Smooth muscle cell (in vitro differentiated cells): Measurements from ENCODE around the gene ENPP3. TPM values are rescaled to one million over a fixed set of nuclear protein-coding genes. Genes with fewer than 3 reads are reported as not detected.

Source experiments
- DNase-seq: peaks from one replicate; lab custom pipeline; 2025; ENCODE audit not compliant: unreplicated experiment; lab: John Stamatoyannopoulos, UW
- H2AFZ ChIP-seq: fragments of 200-600 bp; sonication (generic); 2 replicates; pipeline ENCODE4 v1.6.0; 2016; ENCODE audit warnings: antibody characterized with exemption, low read depth, mild to moderate bottlenecking
- H3F3A ChIP-seq: fragments of 200-600 bp; sonication (generic); 2 replicates; pipeline ENCODE4 v1.6.0; 2017; ENCODE audit warnings: antibody characterized with exemption, low read depth
- H3K27ac ChIP-seq: fragments of 200-600 bp; sonication (generic); 2 replicates; pipeline ENCODE4 v1.5.1; 2016; ENCODE audit warnings: low read depth, mild to moderate bottlenecking
- H3K27me3 ChIP-seq: fragments of 200-600 bp; sonication (generic); 2 replicates; pipeline ENCODE4 v1.6.1; 2016; ENCODE audit warnings: low read depth, mild to moderate bottlenecking
- H3K36me3 ChIP-seq: fragments of 200-600 bp; sonication (generic); 2 replicates; pipeline ENCODE4 v1.5.1; 2016; ENCODE audit warnings: low read depth
- H3K4me1 ChIP-seq: fragments of 200-600 bp; sonication (generic); 2 replicates; pipeline ENCODE4 v1.5.1; 2016; ENCODE audit warnings: low read depth
- H3K4me2 ChIP-seq: fragments of 200-600 bp; sonication (generic); 2 replicates; pipeline ENCODE4 v1.6.0; 2016; ENCODE audit warnings: mild to moderate bottlenecking
- H3K4me3 ChIP-seq: fragments of 200-600 bp; sonication (generic); 2 replicates; pipeline ENCODE4 v1.5.1; 2016; ENCODE audit warnings: mild to moderate bottlenecking
- H3K79me2 ChIP-seq: fragments of 200-600 bp; sonication (generic); 2 replicates; pipeline ENCODE4 v1.6.0; 2016; ENCODE audit warnings: low read depth, mild to moderate bottlenecking
- H3K9ac ChIP-seq: fragments of 200-600 bp; sonication (generic); 2 replicates; pipeline ENCODE4 v1.6.0; 2016; ENCODE audit warnings: low read depth
- H3K9me3 ChIP-seq: fragments of 200-600 bp; sonication (generic); replicated peaks from 2 replicates; pipeline ENCODE4 v1.5.1; 2016; ENCODE audit warnings: low read depth
- H4K20me1 ChIP-seq: fragments of 200-600 bp; sonication (generic); 2 replicates; pipeline ENCODE4 v1.6.0; 2016; ENCODE audit warnings: low read depth
- WGBS: methylation state at CpG from one replicate; pipeline ENCODE4 v1.1.7; 2016; ENCODE audit warnings: low lambda C conversion rate; 5-methylcytosine and 5-hydroxymethylcytosine counted together
- polyA plus RNA-seq: library from polyadenylated mRNA; unstranded; fragments of >200 nt; fragmentation: Nextera tagmentation; extraction: Ambion mirVana; gene quantifications from 2 replicates; pipeline ENCODE4 v1.2.1, GENCODE V29; 2016
- total RNA-seq: library from RNA; depleted of rRNA; stranded (reverse); fragments of >200 nt; gene quantifications from 2 replicates; pipeline ENCODE4 v1.2.3, GENCODE V29; 2014
- TF ChIP-seq, protein P1 (sequence below): fragments of 200-600 bp; sonication (generic); IDR thresholded peaks from 2 replicates; pipeline ENCODE4 v1.5.1; 2017; ENCODE audit warnings: borderline replicate concordance, mild to moderate bottlenecking, antibody characterized with exemption; ENCODE audit not compliant: insufficient read depth, poor library complexity, severe bottlenecking

The ENPP3 gene
- total and polyA plus RNA-seq, 2 experiments from 2014 or later: 0.16 to 0.18 TPM

GRCh38 chr6:131594074-131594473 is 43.0 kb upstream of the ENPP3 start:
- Histone ChIP-seq H3K36me3 (peaks cover 65% of the 10 kb centered on the region), H3K4me2 (no peak overlapping the region), H4K20me1 (no peaks in the 10 kb centered on the region), H3F3A (no peaks in the 10 kb centered on the region), H3K27ac (no peak overlapping the region), H3K27me3 (no peaks in the 10 kb centered on the region), H3K9ac (no peak overlapping the region), H2AFZ (no peak overlapping the region), H3K9me3 (no peaks in the 10 kb centered on the region), H3K79me2 (no peaks in the 10 kb centered on the region), H3K4me3 (no peak overlapping the region), H3K4me1 (no peaks in the 10 kb centered on the region)
- TF ChIP-seq, protein P1, sequence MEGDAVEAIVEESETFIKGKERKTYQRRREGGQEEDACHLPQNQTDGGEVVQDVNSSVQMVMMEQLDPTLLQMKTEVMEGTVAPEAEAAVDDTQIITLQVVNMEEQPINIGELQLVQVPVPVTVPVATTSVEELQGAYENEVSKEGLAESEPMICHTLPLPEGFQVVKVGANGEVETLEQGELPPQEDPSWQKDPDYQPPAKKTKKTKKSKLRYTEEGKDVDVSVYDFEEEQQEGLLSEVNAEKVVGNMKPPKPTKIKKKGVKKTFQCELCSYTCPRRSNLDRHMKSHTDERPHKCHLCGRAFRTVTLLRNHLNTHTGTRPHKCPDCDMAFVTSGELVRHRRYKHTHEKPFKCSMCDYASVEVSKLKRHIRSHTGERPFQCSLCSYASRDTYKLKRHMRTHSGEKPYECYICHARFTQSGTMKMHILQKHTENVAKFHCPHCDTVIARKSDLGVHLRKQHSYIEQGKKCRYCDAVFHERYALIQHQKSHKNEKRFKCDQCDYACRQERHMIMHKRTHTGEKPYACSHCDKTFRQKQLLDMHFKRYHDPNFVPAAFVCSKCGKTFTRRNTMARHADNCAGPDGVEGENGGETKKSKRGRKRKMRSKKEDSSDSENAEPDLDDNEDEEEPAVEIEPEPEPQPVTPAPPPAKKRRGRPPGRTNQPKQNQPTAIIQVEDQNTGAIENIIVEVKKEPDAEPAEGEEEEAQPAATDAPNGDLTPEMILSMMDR: no peak
- WGBS: 97% methylated on average over 11 of the region's 11 CpGs
- DNase-seq: no peak

DNA sequence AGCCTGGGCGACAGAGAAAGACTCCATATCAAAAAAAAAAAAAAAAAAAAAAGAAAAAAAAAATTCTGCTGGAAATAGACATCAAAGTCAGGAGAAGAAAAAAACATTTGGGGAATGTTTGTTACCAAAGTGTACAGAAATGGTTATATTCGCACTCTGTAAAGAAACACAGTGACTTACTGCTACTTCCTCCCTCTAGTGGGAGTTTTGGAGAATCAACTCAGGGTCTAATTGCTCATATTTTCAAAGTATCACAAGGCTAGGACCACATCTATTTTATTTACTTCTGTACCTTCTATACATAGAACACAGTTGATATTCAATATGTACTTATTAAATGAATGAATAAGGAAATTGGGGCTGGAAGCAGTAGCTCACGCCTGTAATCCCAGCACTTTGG is 39.7 kb upstream of the ENPP3 start:
- Histone ChIP-seq H3K79me2 (no peaks in the 10 kb centered on the region), H3K27me3 (no peaks in the 10 kb centered on the region), H3K4me2 (no peak overlapping the region), H3K36me3 (peaks cover 67% of the 10 kb centered on the region), H4K20me1 (no peaks in the 10 kb centered on the region), H3K9me3 (no peaks in the 10 kb centered on the region), H3K4me3 (no peak overlapping the region), H3K4me1 (no peaks in the 10 kb centered on the region), H3K27ac (no peak overlapping the region), H2AFZ (no peak overlapping the region), H3F3A (no peaks in the 10 kb centered on the region), H3K9ac (no peak overlapping the region)
- no peak for DNase-seq
- 95% methylated on average over 3 of the region's 3 CpGs for WGBS
- TF ChIP-seq, protein P1: no peak

DNA sequence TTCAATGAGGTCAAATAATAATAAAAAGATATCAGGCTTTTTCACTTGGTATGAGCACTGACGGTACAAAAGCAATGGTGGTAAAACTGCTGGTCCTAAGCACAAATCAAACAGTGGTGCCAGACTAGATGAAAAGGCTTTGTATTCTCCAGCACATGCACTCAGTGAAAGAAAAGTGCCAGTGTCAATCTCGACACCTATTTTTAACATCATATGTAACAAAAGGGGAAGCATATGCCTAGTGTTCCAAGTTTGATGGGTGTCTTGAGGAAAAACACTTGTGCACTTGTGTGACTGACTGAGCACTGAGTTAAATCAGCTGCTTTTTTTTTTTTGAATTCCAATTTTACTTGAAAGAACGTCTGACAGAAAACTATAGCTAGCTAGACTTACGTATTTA is 36.4 kb upstream of the ENPP3 start:
- WGBS: 93% methylated on average over 4 of the region's 4 CpGs

GRCh38 chr6:131602781-131603312 is 34.3 kb upstream of the ENPP3 start:
- Histone ChIP-seq H3K79me2 (no peaks in the 10 kb centered on the region), H3K27ac (peak overlapping the region; percentile 55), H3K36me3 (peaks cover 46% of the 10 kb centered on the region), H2AFZ (no peak overlapping the region), H3K9ac (no peak overlapping the region), H3F3A (no peaks in the 10 kb centered on the region), H3K4me1 (no peaks in the 10 kb centered on the region), H3K9me3 (no peaks in the 10 kb centered on the region), H3K27me3 (no peaks in the 10 kb centered on the region), H3K4me2 (no peak overlapping the region), H3K4me3 (no peak overlapping the region), H4K20me1 (no peaks in the 10 kb centered on the region)
- WGBS: 43% methylated on average over 1 of the region's 1 CpG
- no peak for DNase-seq
- TF ChIP-seq, protein P1: no peak

More for the DNA sequence above, 36.4 kb upstream of the ENPP3 start:
- TF ChIP-seq, protein P1: no peak
- no peaks in the 10 kb centered on the region for H3K9me3 ChIP-seq
- no peaks in the 10 kb centered on the region for H3F3A ChIP-seq
- no peaks in the 10 kb centered on the region for H3K4me1 ChIP-seq
- no peaks in the 10 kb centered on the region for H3K27me3 ChIP-seq
- no peak overlapping the region for H2AFZ ChIP-seq
- H3K36me3 ChIP-seq: peaks cover 55% of the 10 kb centered on the region
- no peak overlapping the region for H3K4me2 ChIP-seq
- no peak overlapping the region for H3K9ac ChIP-seq
- H3K4me3 ChIP-seq: no peak overlapping the region
- no peak overlapping the region for H3K27ac ChIP-seq
- no peaks in the 10 kb centered on the region for H3K79me2 ChIP-seq
- no peak for DNase-seq
- H4K20me1 ChIP-seq: no peaks in the 10 kb centered on the region
